HEK293 (cell line): ENCODE results near the gene FA2H.
"Not testable (repeated sequence)": the region's sequence is repeated elsewhere in the genome, so short reads cannot be mapped to it uniquely, and the experiment has no call there.

Experiments
- SCRT2 ChIP-seq: fragments of 450-650 bp; formaldehyde crosslinking; IDR thresholded peaks from 2 replicates; pipeline ENCODE4 v1.5.1; 2016; ENCODE audit warnings: missing biosample characterization, missing genetic modification characterization
- TCF7L2 ChIP-seq: IDR thresholded peaks from 2 replicates; pipeline ENCODE4 v1.6.1; 2011; ENCODE audit warnings: low read depth, mild to moderate bottlenecking, inconsistent platforms, low read length, moderate library complexity, borderline replicate concordance
- ZBTB8A ChIP-seq: fragments of 450-650 bp; formaldehyde crosslinking; IDR thresholded peaks from 2 replicates; pipeline ENCODE4 v1.5.1; 2016; ENCODE audit warnings: missing biosample characterization, missing genetic modification characterization
- TF ChIP-seq, protein P1 (sequence below): fragments of 450-650 bp; formaldehyde crosslinking; IDR thresholded peaks from 2 replicates; pipeline ENCODE4 v1.5.1; 2016; ENCODE audit warnings: missing biosample characterization, missing genetic modification characterization
- TF ChIP-seq, protein P2 (sequence below): fragments of 450-650 bp; formaldehyde crosslinking; IDR thresholded peaks from 2 replicates; pipeline ENCODE4 v1.5.1; 2016; ENCODE audit warnings: missing biosample characterization, missing genetic modification characterization
- TF ChIP-seq, protein P3 (sequence below): fragments of 450-650 bp; formaldehyde crosslinking; IDR thresholded peaks from 2 replicates; pipeline ENCODE4 v1.5.1; 2017; ENCODE audit warnings: missing biosample characterization, missing genetic modification characterization

DNA sequence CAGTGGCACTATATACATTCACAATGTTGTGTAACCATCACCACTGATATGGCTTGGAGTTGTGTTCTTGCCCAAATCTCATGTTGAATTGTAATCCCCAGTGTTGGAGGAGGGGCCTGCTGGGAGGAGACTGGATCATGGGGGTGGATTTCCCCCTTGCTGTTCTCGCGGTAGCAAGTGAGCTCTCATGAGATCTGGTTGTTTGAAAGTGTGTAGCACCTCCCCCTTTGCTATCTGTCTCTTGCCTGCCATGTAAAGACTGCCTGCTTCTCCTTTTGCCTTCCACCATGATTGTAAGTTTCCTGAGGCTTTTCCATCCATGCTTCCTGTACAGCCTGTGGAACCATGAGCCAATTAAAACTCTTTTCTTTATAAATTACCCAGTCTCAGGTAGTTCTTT lies 17.1 kb upstream of the FA2H start:
- not testable (repeated sequence) for TF ChIP-seq SCRT2; TCF7L2; ZBTB8A (tag by site-specific recombination)
- TF ChIP-seq, protein P1, sequence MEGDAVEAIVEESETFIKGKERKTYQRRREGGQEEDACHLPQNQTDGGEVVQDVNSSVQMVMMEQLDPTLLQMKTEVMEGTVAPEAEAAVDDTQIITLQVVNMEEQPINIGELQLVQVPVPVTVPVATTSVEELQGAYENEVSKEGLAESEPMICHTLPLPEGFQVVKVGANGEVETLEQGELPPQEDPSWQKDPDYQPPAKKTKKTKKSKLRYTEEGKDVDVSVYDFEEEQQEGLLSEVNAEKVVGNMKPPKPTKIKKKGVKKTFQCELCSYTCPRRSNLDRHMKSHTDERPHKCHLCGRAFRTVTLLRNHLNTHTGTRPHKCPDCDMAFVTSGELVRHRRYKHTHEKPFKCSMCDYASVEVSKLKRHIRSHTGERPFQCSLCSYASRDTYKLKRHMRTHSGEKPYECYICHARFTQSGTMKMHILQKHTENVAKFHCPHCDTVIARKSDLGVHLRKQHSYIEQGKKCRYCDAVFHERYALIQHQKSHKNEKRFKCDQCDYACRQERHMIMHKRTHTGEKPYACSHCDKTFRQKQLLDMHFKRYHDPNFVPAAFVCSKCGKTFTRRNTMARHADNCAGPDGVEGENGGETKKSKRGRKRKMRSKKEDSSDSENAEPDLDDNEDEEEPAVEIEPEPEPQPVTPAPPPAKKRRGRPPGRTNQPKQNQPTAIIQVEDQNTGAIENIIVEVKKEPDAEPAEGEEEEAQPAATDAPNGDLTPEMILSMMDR: not testable (repeated sequence)
- TF ChIP-seq, protein P2, sequence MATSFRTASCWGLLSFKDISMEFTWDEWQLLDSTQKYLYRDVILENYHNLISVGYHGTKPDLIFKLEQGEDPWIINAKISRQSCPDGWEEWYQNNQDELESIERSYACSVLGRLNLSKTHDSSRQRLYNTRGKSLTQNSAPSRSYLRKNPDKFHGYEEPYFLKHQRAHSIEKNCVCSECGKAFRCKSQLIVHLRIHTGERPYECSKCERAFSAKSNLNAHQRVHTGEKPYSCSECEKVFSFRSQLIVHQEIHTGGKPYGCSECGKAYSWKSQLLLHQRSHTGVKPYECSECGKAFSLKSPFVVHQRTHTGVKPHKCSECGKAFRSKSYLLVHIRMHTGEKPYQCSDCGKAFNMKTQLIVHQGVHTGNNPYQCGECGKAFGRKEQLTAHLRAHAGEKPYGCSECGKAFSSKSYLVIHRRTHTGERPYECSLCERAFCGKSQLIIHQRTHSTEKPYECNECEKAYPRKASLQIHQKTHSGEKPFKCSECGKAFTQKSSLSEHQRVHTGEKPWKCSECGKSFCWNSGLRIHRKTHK (tag by site-specific recombination): not testable (repeated sequence)
- TF ChIP-seq, protein P3, sequence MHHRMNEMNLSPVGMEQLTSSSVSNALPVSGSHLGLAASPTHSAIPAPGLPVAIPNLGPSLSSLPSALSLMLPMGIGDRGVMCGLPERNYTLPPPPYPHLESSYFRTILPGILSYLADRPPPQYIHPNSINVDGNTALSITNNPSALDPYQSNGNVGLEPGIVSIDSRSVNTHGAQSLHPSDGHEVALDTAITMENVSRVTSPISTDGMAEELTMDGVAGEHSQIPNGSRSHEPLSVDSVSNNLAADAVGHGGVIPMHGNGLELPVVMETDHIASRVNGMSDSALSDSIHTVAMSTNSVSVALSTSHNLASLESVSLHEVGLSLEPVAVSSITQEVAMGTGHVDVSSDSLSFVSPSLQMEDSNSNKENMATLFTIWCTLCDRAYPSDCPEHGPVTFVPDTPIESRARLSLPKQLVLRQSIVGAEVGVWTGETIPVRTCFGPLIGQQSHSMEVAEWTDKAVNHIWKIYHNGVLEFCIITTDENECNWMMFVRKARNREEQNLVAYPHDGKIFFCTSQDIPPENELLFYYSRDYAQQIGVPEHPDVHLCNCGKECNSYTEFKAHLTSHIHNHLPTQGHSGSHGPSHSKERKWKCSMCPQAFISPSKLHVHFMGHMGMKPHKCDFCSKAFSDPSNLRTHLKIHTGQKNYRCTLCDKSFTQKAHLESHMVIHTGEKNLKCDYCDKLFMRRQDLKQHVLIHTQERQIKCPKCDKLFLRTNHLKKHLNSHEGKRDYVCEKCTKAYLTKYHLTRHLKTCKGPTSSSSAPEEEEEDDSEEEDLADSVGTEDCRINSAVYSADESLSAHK (tag by site-specific recombination): not testable (repeated sequence)
